HG03095 (cell line): Measurements from ENCODE around the gene PRPF19.

Experiments
- ATAC-seq: cut with Tn5 transposase; IDR thresholded peaks from one replicate; pipeline ENCODE4 v1.9.1; 2021; ENCODE audit warnings: moderate library complexity; ENCODE audit not compliant: unreplicated experiment

PRPF19 gene

GRCh38 chr11:60924110-60924905, 17.9 kb upstream of the PRPF19 start, which contains the start of gene TMEM132A:
Gene TMEM132A (plus strand): TSS chr11:60924460. CDS start chr11:60924634, 174 bp downstream.
- no peak for ATAC-seq

DNA sequence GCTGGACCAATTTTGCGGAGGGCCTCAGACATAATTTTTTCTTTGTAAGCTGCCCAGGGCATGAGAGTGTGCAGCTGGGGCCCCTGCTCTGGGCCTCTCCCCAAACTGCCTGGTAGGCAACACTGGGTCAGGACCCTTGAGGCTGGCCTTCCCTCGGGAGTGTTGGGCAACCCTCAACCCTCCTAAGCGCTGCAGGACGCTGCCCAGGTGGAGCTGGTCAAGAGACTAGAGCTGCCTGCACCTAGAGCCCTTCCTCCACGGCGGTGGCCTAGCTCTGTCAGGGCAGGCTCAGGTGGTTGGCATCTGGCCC, 17.4 kb upstream of the PRPF19 start:
- ATAC-seq, result no peak

DNA sequence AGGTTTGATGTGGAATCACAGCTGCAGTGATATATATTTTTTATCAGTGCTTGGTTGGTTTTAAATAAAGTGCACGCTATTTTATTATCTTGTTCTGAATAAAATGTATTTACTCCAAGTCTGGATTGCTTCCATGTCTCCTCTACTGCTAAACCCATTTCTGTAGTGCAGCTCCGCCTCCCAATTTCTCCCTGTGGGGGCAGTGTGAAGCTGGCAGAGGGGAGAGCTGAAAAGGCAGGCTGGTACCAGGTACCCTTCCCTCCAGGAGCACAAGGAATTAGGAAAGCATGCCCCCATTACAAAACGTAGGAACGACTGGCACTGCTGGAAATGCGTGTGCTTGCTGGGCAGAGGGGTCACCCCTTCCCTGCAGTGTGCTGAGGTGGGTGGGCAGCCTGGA, 16.9 kb upstream of the PRPF19 start:
- no peak for ATAC-seq

- no peak for ATAC-seq
Observed at GRCh38 chr11:60922906-60923305, 16.5 kb upstream of the PRPF19 start.

DNA sequence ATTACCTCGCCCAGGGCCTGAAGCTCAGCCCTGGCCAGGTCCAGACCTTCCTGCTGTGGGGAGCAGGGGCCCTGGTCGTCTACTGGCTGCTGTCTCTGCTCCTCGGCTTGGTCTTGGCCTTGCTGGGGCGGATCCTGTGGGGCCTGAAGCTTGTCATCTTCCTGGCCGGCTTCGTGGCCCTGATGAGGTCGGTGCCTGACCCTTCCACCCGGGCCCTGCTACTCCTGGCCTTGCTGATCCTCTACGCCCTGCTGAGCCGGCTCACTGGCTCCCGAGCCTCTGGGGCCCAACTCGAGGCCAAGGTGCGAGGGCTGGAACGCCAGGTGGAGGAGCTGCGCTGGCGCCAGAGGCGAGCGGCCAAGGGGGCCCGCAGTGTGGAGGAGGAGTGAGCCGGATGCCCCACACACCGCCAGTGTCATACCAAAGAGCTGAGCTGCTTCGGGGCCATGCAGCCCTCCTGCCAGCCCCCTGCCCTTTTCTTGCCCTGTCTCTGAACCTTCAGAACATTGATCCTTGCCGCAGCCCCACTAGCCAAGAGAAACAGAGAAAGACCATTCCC, 15.5 kb upstream of the PRPF19 start:
- no peak for ATAC-seq

- ATAC-seq, result no peak
Observed at GRCh38 chr11:60921259-60921658, 14.9 kb upstream of the PRPF19 start.

DNA sequence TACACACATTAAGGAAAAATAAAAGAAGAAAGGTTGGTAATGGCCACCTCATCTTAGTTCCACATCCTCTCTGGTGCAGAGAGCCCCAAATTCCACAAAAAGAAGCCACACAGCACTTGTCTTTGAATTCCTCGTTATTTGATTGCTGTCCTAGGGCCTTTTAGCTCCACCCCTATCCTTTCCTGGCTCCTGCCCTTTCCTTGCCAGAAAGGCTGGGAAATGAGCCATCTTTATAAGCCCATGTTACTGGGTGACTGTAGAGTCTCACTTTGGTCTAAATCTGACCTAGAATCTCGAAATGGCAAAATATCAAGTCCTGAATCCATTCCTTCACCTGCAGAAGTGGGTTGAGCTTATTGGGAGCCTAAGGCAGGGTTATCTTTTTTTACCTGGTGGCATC, 13.6 kb upstream of the PRPF19 start:
- ATAC-seq, result no peak

DNA sequence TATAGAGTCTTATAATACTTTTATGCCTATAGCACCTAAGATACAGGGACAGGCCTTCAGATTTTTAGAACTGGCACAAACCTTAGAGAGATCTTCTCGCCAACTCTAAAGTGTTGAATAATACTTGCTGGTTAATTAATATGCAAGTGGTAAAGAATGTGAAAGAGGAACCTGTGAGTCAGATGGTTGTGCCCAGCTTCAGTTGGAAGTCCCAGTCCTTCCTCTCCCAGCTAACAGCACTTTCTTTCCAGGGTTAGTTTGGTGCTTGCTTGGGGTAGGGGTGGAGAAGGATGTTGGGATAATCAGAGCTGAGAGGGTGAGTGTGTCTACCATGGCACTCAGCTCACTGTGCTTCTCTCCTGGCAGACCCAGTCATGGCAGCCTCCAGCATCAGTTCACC, 12.9 kb upstream of the PRPF19 start:
- no peak for ATAC-seq

DNA sequence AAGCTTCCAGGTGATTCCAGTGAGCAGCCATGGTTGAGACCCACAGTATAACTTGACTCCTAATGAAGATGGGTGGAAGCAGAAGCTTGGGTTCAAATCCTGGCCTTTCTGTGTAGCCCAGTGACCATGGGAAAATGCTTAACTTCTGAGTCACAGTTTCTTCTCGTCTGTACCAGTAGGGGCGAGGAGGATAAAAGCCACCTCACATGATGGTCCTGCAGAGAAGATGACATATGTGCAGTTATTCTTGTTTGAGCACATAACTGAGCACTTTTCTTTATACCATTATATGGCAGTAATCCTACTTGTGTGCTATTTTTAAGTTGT, 12.5 kb upstream of the PRPF19 start:
- no peak for ATAC-seq

GRCh38 chr11:60918251-60918938, 12.0 kb upstream of the PRPF19 start:
- no peak for ATAC-seq

DNA sequence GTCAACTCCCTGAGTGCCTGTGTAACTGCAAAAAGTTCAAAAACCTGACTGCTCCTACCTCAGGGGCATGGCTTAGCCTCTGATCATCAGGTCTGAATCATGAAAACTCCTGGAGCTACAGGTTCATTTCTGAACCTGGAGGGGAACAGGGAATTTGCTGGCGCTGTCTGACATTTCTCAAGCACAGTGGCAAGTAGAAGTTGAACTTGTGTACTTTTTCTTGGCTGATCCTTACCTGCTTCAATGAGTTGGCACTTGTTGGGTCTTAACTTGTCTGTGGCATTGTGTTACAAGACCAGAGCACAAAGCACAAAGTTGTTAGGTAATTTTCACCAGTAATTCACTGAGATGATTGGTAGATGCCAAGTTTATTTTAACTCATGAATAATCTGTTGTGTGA, 10.9 kb upstream of the PRPF19 start:
- no peak for ATAC-seq

DNA sequence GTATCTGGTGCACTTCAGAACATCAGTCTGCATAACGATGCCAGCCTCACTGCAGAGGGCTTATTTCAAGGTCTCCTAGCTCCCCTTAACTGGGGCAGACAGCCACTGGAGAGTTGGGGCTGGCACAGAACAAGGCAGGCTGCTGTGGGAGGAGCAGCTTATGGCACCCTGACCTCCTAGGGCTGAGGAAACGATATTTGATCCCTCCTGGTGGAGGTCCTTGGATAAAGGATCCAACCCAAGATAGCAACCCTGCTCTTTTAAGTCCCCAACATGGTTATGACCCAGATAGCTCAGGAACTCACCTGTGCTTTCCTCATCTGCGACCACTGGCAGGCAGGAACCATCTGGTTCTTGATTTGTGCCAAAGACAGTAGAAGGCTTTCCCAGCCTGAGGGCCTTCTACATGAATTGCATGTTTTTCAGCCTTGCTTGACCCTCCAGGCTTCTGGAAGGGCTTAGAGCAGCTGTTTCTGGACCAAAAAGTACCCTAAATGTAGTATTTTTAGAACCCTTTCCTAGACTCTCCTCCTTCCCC, 10.4 kb upstream of the PRPF19 start:
- ATAC-seq, result no peak

- no peak for ATAC-seq
Observed at GRCh38 chr11:60915248-60915914, 9.0 kb upstream of the PRPF19 start.

DNA sequence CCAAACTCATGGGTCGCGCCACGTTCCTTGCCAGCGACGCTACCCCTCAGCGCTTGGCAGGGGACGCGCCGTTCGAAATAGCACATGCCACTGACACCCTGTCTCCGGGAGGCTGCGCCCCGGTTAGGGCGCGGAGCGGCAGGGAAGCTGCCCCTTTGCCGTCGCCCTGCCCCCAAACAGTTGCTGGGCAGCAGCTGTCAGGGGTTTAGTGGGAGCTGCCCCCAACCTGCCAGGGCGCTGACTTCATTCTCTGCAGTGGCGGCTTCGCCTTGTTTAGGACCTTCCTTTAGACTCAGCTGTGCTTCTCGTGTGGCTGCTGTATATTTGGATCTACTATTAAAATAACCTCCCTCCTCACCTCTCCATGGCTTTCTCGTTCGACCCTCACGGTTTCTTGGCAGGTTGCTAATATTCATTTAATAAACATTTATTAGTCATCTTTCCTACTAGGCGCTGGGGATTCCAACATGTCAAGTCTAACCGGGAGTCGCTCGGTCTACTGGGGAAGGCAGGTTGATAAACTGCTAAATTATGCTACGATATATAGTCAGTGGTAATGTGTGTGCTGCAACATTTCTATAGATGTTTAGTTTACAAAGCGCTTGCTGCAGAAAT, 8.4 kb upstream of the PRPF19 start:
- peak; percentile 2 for ATAC-seq

- ATAC-seq, result peak; percentile 40
Observed at GRCh38 chr11:60913793-60914632, 7.6 kb upstream of the PRPF19 start, which contains the start of gene TMEM109. Gene TMEM109 (plus strand): TSS chr11:60914158. CDS start chr11:60919694, 5,536 bp downstream.

- ATAC-seq, result no peak
Observed at GRCh38 chr11:60912851-60913528, 6.6 kb upstream of the PRPF19 start.

- ATAC-seq, result no peak
Observed at GRCh38 chr11:60912223-60912850, 6.0 kb upstream of the PRPF19 start.

DNA sequence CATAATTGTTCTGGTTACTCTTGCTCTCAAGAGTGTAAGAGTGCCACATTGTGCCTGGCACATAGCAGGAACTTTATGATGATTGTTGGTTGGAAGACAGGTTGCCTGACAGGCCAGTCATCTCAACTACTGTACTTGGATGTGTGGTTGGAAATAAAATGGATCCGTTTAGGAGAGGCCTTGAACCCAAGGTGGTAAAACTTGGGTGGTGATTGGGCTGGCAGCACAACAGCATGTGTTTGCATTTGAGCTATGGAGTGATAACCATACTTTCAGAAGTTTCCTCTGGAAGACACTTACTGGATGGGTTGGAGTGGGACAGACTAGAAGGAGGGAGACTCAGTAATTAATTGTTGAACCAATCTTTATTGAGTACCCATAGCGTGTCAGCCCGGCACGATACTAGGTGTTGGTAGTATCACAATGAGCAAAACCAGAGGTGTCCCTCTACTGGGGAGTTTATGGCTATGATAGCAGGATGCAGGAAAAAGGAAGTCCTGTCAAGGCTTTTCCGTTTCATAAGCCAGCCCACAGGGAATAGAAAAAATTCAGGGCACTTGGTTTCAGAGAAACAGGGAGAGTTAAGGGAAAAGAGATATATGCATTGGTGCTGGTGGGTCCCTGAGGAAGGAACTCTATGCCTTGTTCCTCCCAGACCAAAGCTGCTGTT, 4.5 kb upstream of the PRPF19 start:
- ATAC-seq, result no peak

DNA sequence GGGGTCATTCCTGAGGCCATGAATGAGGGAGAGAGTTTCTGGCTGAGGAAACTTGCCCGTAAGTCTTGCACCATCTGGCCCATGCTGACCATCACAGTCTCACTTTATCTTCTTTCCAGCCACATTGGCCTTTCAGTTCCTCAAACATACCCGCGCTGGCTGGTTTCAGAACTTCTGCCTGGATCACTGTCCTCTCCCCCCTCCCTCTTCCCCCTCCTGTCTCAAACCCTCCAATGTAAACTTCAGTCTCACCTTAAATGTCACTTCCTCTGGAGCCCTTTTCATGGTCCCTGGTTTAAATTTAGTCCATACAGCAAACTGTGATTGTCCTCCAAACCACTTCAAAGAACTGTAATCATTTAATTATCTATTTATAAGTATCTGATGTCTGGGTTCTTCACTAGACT, 3.9 kb upstream of the PRPF19 start:
- ATAC-seq, result peak; percentile 32
